ENCODE results near the gene NAB2.

NAB2 gene

GRCh38 chr12:57085999-57086492 lies 2.9 kb upstream of the NAB2 start:
- peak; percentile 84 for FAIRE-seq
- no peak for DNase-seq (ENCODE audit: insufficient read length, low spot score)
- TF ChIP-seq TAF1 (IDR thresholded peaks at IDR 0.05; ENCODE audit: low read depth, low read length) (no peak), PAX5 (IDR thresholded peaks at IDR 0.05; ENCODE audit: insufficient read depth, low read length, severe bottlenecking) (no peak), SPI1 (IDR thresholded peaks at IDR 0.05; ENCODE audit: low read depth, low read length) (no peak), POLR2A (IDR thresholded peaks at IDR 0.05; ENCODE audit: low read depth, low read length) (no peak), POLR2AphosphoS5 (IDR thresholded peaks at IDR 0.05; ENCODE audit: low read depth, low read length) (no peak), POU2F2 (IDR thresholded peaks at IDR 0.05; ENCODE audit: low read depth, low read length) (no peak)

DNA sequence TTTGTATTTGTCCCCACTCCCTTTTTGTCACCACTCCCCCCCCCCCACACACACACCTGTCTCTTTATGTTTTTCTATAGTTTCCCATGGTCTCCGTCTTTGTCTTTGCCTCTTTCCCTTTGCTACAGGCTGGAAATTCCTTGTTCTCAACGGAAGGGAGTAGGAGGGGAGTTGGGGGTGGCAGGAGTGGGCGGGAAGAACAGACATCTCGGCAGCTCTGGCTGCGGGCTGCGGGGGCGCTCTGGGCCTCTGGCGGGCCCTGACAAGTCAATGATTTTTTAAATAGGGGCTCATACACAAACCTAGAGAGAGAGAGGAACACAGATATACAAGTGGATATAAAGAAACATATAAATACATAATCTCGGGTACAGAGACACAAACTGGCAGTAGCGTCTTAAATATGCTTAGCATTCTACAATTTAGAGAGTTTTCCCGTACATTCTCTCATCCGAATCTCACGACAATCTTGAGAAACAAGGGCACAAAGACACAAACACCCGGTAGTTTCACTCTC lies 2.4 kb upstream of the NAB2 start:
- TF ChIP-seq TAF1 (IDR thresholded peaks at IDR 0.05; ENCODE audit: low read depth, low read length) (no peak), POLR2A (IDR thresholded peaks at IDR 0.05; ENCODE audit: low read depth, low read length) (peak; percentile 21; the same call in 1 of the 2 replicates), POLR2AphosphoS5 (IDR thresholded peaks at IDR 0.05; ENCODE audit: low read depth, low read length) (no peak), SPI1 (IDR thresholded peaks at IDR 0.05; ENCODE audit: low read depth, low read length) (no peak), PAX5 (IDR thresholded peaks at IDR 0.05; ENCODE audit: insufficient read depth, low read length, severe bottlenecking) (no peak)
- FAIRE-seq (peak; percentile 52), DNase-seq (ENCODE audit: insufficient read length, low spot score) (no peak)

DNA sequence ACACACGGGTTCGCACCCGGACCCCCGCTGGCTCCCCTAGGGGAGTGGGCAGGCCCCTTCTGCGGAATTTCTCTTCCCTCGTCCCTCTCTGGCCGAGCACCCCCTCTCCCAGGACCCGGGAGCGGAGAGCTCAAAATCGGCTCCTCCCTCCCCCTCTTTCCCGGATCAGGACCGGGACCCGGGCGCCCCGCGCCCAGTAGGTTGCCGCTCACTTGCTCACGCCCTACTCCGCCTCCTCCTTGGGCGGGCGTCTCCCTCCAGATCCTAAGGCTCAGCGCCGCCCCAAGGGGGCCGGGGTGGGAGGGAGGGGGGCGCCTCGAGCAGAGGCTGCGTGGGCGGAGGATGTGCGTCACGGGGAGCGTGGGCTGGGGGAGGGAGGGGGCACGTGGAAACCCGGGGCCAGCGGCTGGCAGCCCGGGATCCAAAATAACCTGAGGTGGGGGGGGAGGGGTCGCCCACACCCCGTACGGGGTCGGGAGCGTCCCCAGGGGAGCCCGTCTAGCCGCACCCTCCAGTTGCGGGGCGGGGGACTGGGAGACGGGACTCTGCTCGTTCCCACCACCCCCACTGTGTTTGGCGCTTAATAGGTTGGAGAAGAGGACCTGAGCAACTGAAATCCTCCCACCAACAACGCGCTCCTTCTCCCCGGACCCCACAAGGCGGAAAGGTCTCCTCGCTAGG lies 1.8 kb upstream of the NAB2 start:
- no peak for DNase-seq (ENCODE audit: insufficient read length, low spot score)
- peak; percentile 49; the same call in 1 of the 2 replicates for TF ChIP-seq TAF1 (IDR thresholded peaks at IDR 0.05; ENCODE audit: low read depth, low read length)
- TF ChIP-seq SPI1 (IDR thresholded peaks at IDR 0.05; ENCODE audit: low read depth, low read length) = no peak
- TF ChIP-seq POLR2AphosphoS5 (IDR thresholded peaks at IDR 0.05; ENCODE audit: low read depth, low read length) = peak; percentile 49; the same call in 1 of the 2 replicates
- TF ChIP-seq PAX5 (IDR thresholded peaks at IDR 0.05; ENCODE audit: insufficient read depth, low read length, severe bottlenecking) = no peak
- FAIRE-seq = peak; percentile 85

GRCh38 chr12:57087691-57088353 lies 1.1 kb upstream of the NAB2 start:
- DNase-seq (ENCODE audit: insufficient read length, low spot score) = peak; percentile 74
- no peak for FAIRE-seq
- TF ChIP-seq POLR2AphosphoS5 (IDR thresholded peaks at IDR 0.05; ENCODE audit: low read depth, low read length) (peak; percentile 84), POLR2A (IDR thresholded peaks at IDR 0.05; ENCODE audit: low read depth, low read length) (no peak; the same call in 1 of the 2 replicates)

GRCh38 chr12:57089271-57090245 lies 644 bp downstream of the NAB2 start:
- peak; percentile 51 for FAIRE-seq
- TF ChIP-seq TAF1 (IDR thresholded peaks at IDR 0.05; ENCODE audit: low read depth, low read length) (no peak), SPI1 (IDR thresholded peaks at IDR 0.05; ENCODE audit: low read depth, low read length) (no peak), POU2F2 (IDR thresholded peaks at IDR 0.05; ENCODE audit: low read depth, low read length) (0 out of 2 replicates have a peak, but pooled peaks have one; percentile 4), PAX5 (IDR thresholded peaks at IDR 0.05; ENCODE audit: insufficient read depth, low read length, severe bottlenecking) (no peak), POLR2A (IDR thresholded peaks at IDR 0.05; ENCODE audit: low read depth, low read length) (no peak), POLR2AphosphoS5 (IDR thresholded peaks at IDR 0.05; ENCODE audit: low read depth, low read length) (no peak)
- no peak for DNase-seq (ENCODE audit: insufficient read length, low spot score)

GRCh38 chr12:57090490-57090889 lies 1.6 kb downstream of the NAB2 start:
- DNase-seq (ENCODE audit: insufficient read length, low spot score) (no peak), FAIRE-seq (peak; percentile 5)
- TF ChIP-seq POU2F2 (IDR thresholded peaks at IDR 0.05; ENCODE audit: low read depth, low read length) (no peak), TAF1 (IDR thresholded peaks at IDR 0.05; ENCODE audit: low read depth, low read length) (no peak), POLR2A (IDR thresholded peaks at IDR 0.05; ENCODE audit: low read depth, low read length) (no peak), PAX5 (IDR thresholded peaks at IDR 0.05; ENCODE audit: insufficient read depth, low read length, severe bottlenecking) (no peak), POLR2AphosphoS5 (IDR thresholded peaks at IDR 0.05; ENCODE audit: low read depth, low read length) (no peak), SPI1 (IDR thresholded peaks at IDR 0.05; ENCODE audit: low read depth, low read length) (no peak)

GRCh38 chr12:57090924-57091637 lies 2.2 kb downstream of the NAB2 start:
- no peak for FAIRE-seq
- DNase-seq (ENCODE audit: insufficient read length, low spot score) = no peak
- TF ChIP-seq POU2F2 (IDR thresholded peaks at IDR 0.05; ENCODE audit: low read depth, low read length) (no peak), SPI1 (IDR thresholded peaks at IDR 0.05; ENCODE audit: low read depth, low read length) (no peak), TAF1 (IDR thresholded peaks at IDR 0.05; ENCODE audit: low read depth, low read length) (no peak), PAX5 (IDR thresholded peaks at IDR 0.05; ENCODE audit: insufficient read depth, low read length, severe bottlenecking) (no peak), POLR2A (IDR thresholded peaks at IDR 0.05; ENCODE audit: low read depth, low read length) (no peak), POLR2AphosphoS5 (IDR thresholded peaks at IDR 0.05; ENCODE audit: low read depth, low read length) (no peak)
